C1 segment of cervical spinal cord (tissue), 14 donors: ENCODE measurements around the gene IQCK.

ENCODE experiments used
- DNase-seq, 14 donors: peaks; one replicate each; lab custom pipeline; 2025; lab: John Stamatoyannopoulos, UW

The IQCK gene

GRCh38 chr16:19882186-19882585, 164.1 kb downstream of the IQCK start:
- peak in 10 of 14 donors; percentile 42 to 75 (median 64) for DNase-seq

GRCh38 chr16:19882646-19883045, 164.6 kb downstream of the IQCK start:
- peak in 9 of 14 donors; percentile 50 to 75 (median 70) for DNase-seq

GRCh38 chr16:19883296-19883965, 165.4 kb downstream of the IQCK start:
- peak in 12 of 14 donors; percentile 56 to 87 (median 76) for DNase-seq

- peak in 5 of 14 donors; percentile 27 to 67 (median 65) for DNase-seq
These were observed 166.0 kb downstream of the IQCK start for GRCh38 chr16:19883966-19884485.

- DNase-seq = peak in 12 of 14 donors; percentile 33 to 82 (median 63)
These were observed 166.8 kb downstream of the IQCK start, which contains the start of gene GPRC5B for GRCh38 chr16:19884611-19885450. GPRC5B (minus strand) TSS chr16:19884848; CDS start chr16:19872845, 12,003 bp downstream.

GRCh38 chr16:19885451-19886072, 167.5 kb downstream of the IQCK start:
- DNase-seq = peak in 5 of 14 donors; percentile 45 to 69 (median 52)

- DNase-seq = peak in 13 of 14 donors; percentile 16 to 82 (median 66)
These were observed 168.2 kb downstream of the IQCK start for GRCh38 chr16:19886073-19886941.

- DNase-seq = no peak
These were observed 170.8 kb downstream of the IQCK start for GRCh38 chr16:19888834-19889233.

- DNase-seq = no peak
These were observed 172.8 kb downstream of the IQCK start for GRCh38 chr16:19890901-19891300.

GRCh38 chr16:19892902-19893301, 174.8 kb downstream of the IQCK start:
- DNase-seq = no peak

GRCh38 chr16:19894586-19894985, 176.5 kb downstream of the IQCK start:
- no peak for DNase-seq

GRCh38 chr16:19896951-19897350, 178.9 kb downstream of the IQCK start:
- no peak for DNase-seq

GRCh38 chr16:19898166-19898565, 180.1 kb downstream of the IQCK start:
- DNase-seq = no peak

- peak in 2 of 14 donors; percentile 10 to 12 for DNase-seq
These were observed 181.0 kb downstream of the IQCK start for GRCh38 chr16:19898924-19899604.

- DNase-seq = no peak
These were observed 181.5 kb downstream of the IQCK start for GRCh38 chr16:19899605-19899955.

GRCh38 chr16:19901164-19901563, 183.1 kb downstream of the IQCK start:
- no peak for DNase-seq

- DNase-seq = peak in 8 of 14 donors; percentile 2 to 53 (median 16)
These were observed 189.3 kb downstream of the IQCK start for GRCh38 chr16:19907161-19907992.
